ENCODE data around the gene BCAS3. TPM values are rescaled to one million over a fixed set of nuclear protein-coding genes. Genes with fewer than 3 reads are reported as not detected.

BCAS3 gene
- total and polyA plus RNA-seq, 12 donors, result 6.1 to 21.8 (median 17.2) TPM

- no peak for ATAC-seq
- no peak for DNase-seq
These were observed 395.0 kb downstream of the BCAS3 start for GRCh38 chr17:61072648-61073047.

GRCh38 chr17:61073131-61073530 lies 395.5 kb downstream of the BCAS3 start:
- WGBS, 2 donors, result 95 to 97% methylated on average over 1 of the region's 1 CpG
- Histone ChIP-seq H3K4me1 (no peaks in the 10 kb centered on the region), H3K27me3 (no peaks in the 10 kb centered on the region), H3K9me3 (no peaks in the 10 kb centered on the region), H3K27ac (no peak overlapping the region), H3K36me3 (peaks cover 0 to 13% (median 0%) of the 10 kb centered on the region in 9 donors), H3K4me3 (no peak overlapping the region)
- intact Hi-C loops (cut with DNase I), result no loop called here
- TF ChIP-seq CTCF (IDR thresholded peaks at IDR 0.05), result no peak
- ATAC-seq (no peak), DNase-seq (no peak)

More at GRCh38 chr17:61072648-61073047, 395.0 kb downstream of the BCAS3 start:
- peaks cover 0 to 13% (median 0%) of the 10 kb centered on the region in 9 donors for H3K36me3 ChIP-seq
- no peak overlapping the region for H3K4me3 ChIP-seq
- no peak for TF ChIP-seq CTCF (IDR thresholded peaks at IDR 0.05)
- 71 to 75% methylated on average over 1 of the region's 1 CpG for WGBS, 2 donors
- H3K9me3 ChIP-seq, result no peaks in the 10 kb centered on the region
- no peaks in the 10 kb centered on the region for H3K4me1 ChIP-seq
- H3K27me3 ChIP-seq, result no peaks in the 10 kb centered on the region
- intact Hi-C loops (cut with DNase I), result no loop called here
- no peak overlapping the region for H3K27ac ChIP-seq

GRCh38 chr17:61073799-61074513 lies 396.3 kb downstream of the BCAS3 start:
- H3K36me3 ChIP-seq, result peaks cover 0 to 18% (median 0%) of the 10 kb centered on the region in 9 donors
- no peak overlapping the region for H3K4me3 ChIP-seq
- no peak for DNase-seq
- no peak overlapping the region for H3K27ac ChIP-seq
- no peak for ATAC-seq
- 96 to 100% methylated on average over 3 of the region's 3 CpGs for WGBS, 2 donors
- H3K27me3 ChIP-seq, result no peaks in the 10 kb centered on the region
- no peak for TF ChIP-seq CTCF (IDR thresholded peaks at IDR 0.05)
- no peaks in the 10 kb centered on the region for H3K9me3 ChIP-seq
- intact Hi-C loops (cut with DNase I), result no loop called here
- no peaks in the 10 kb centered on the region for H3K4me1 ChIP-seq

- no peak for ATAC-seq
- no peak for DNase-seq
- no peak overlapping the region for H3K27ac ChIP-seq
- peaks cover 0 to 25% (median 0%) of the 10 kb centered on the region in 9 donors for H3K36me3 ChIP-seq
- H3K4me1 ChIP-seq, result no peaks in the 10 kb centered on the region
- intact Hi-C loops (cut with DNase I), result no loop called here
- no peaks in the 10 kb centered on the region for H3K9me3 ChIP-seq
- TF ChIP-seq CTCF (IDR thresholded peaks at IDR 0.05), result no peak
- no peaks in the 10 kb centered on the region for H3K27me3 ChIP-seq
- 91 to 100% methylated on average over 1 of the region's 1 CpG for WGBS, 2 donors
- no peak overlapping the region for H3K4me3 ChIP-seq
These were observed 398.3 kb downstream of the BCAS3 start for GRCh38 chr17:61075988-61076387.

Measured in heart right ventricle (tissue), 16 donors.